ELF-1 (cell line): Measurements from ENCODE around the gene YBX2.
A peak's percentile ranks its signal among the peaks of the same experiment; 100 is the strongest.

Source experiments
- DNase-seq: peaks from one replicate; pipeline ENCODE4 v3.0.0-alpha.2; 2016; ENCODE audit warnings: low read depth, low spot score

The YBX2 gene

DNA sequence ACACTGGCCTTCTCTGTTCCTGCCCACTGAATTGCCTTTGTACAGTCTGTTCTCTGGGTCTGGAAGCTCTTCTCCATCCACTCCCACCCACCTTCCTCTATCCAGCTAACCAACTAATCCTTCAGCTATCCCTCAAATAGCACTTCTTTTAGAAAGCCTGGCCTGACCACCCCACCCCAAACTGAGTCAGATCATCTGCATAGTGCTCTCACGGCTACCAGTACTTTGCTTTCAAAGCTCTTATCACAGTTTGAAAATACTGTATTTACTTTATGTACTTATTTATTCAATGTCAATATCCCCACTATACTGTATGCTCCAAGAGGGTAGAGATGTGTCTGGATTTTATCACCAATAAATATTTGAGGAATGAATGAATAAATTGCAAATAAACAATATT, 27.7 kb downstream of the YBX2 start:
- no peak for DNase-seq

DNA sequence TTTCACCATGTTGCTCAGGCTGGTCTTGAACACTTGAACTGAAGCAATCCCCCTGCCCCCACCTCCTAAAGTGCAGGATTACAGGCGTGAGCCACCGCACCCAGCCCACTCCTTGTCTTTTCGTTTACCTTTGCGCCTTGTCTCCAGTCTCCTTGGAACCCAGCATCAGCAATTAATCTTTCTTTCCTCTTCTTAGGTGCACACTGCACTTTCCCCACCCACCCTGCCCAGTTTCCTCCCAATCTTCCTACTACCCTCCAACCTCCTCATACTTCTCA, 30.7 kb downstream of the YBX2 start:
- DNase-seq = no peak

GRCh38 chr17:7262935-7263800, 31.3 kb downstream of the YBX2 start:
- peak; percentile 89 for DNase-seq

DNA sequence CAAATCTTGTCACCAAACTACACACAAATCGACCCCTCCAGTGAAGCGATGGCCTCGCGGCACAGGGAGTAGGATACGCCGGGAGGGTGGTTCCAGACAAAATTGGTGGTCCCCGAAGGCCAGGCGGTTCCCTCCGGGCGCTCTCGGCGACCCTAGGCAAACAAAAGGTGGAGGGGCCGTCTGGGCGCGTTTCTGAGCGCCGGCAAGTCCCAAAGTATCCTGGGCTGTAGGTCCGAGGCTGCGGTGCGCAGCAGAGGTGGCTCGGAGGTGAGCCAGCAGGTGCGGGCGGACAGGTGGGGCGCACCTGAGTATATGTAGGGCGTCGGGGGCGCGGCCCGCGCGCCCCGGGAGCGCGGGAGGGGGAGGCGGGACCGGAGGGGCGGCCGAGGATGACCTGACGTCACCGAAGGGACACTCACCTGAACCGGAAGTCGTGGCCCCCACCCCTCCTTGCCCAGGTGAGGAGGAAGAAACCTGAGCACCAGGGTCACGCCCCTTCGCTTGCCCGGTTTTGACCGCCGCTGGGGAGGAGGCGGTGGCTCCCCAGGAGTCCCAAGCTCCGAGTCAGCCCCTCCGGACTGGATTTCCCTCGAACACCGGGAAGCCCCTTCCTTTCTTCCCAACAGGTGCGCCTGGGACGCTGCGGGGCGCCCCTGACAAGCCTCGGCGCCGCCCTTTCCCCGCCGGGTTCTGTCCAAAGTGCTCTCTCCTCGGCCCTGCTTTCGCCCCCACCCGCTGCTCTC, 32.1 kb downstream of the YBX2 start, which contains the start of gene CLDN7:
TSS of gene CLDN7 (minus strand) at position 287 of the 743 bp plus-strand sequence. CDS start 435 bp downstream, outside the sequence.
- peak; percentile 89 for DNase-seq

DNA sequence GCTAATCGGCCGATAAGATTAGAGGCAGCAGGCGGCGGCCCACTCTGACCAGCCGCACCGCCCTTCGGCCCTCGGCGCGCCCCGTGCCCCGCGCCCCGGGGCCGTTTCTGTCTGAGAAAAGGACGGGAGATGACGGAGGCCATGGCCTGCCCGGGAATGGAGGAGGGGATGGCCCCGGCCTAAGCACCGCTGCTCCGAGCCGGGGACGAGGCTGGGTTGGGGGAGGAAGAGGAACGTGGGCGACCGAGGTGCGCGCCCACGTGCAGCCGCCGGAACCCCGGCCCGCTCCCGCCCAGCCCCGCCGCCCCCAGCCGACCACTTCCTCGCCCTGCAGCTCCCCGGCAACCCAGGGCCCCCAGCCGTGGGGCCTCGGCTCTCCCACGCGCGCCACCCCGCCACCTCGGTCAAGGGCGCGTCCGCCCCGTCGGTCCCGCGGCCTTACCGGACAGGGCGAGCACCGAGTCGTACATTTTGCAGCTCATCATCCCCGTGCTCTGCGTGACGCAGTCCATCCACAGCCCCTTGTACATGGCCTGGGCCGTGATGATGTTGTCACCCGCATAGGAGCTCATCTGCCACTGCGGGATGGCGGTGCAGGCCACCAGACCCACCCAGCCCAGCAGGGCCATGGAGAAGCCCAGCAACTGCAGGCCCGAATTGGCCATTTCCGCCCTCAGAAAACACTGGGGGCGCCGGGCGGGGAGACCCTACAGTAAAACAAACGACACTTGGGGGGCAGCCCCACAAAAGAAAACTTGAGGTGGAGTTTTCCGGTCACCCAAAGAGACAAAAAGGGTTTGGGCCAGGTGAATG, 32.9 kb downstream of the YBX2 start:
- DNase-seq = peak; percentile 29

DNA sequence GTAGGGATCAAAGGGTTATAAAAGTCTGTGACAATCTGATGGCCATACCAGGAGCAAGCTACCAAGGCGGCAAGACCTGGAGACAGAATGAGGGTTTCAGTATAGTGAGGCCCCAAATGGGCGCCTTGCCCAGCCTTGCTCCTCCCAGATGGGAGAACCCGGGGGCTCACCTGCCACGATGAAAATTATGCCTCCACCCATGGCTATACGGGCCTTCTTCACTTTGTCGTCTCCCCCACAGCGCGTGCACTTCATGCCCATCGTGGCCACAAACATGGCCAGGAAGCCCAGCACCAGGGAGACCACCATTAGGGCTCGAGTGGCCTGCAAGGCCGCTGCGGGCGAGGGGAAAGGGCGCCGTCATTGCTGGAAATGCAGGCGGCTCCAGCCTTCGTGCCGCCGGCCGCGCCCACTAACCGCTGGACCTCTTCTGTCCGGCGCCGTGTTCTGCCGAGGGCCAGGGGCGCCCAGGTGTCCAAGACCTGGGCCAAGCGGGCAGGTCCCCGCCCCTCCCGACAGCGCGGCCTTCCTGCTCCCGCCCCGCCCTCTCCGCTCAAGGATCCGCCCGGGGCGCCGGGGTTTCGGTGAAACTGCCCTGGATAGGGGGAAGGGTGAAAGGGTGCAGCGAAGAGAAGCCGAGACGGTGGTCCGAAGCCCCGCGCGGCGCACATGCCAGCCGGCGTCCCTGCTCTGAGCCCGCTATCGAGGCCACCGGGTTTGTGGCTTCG, 33.6 kb downstream of the YBX2 start:
- peak; percentile 78 for DNase-seq

DNA sequence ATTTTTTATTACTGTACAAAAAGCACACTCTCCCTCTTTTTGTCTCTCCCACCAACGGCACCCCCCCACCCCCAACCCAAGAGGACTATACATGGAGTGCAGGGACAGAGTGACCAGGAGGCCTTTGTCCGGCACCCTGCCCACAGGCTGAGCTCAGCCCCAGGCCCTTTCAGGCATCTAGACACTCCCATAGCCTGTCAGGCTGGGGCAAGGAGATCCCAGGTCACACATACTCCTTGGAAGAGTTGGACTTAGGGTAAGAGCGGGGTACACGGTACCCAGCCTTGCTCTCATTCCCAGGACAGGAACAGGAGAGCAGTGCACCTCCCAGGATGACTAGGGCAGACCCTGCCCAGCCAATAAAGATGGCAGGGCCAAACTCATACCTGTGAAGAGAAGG, 34.3 kb downstream of the YBX2 start:
- no peak for DNase-seq

DNA sequence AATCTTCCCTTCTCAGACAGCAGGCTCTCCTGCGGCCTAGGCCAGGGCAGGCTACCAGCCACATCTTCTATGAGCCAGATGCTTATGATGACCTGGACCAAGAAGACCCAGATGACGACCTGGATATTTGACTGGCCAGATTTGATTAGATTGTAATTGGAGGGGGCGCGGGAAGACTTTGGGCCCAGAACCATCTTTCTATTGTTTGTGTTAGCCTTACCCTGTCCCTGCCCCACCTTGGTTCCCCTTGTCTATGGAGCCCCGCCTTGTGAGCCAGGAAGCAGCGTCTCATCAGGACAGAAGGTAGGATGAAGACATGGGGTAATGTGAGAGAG, 34.9 kb downstream of the YBX2 start:
- DNase-seq = no peak

DNA sequence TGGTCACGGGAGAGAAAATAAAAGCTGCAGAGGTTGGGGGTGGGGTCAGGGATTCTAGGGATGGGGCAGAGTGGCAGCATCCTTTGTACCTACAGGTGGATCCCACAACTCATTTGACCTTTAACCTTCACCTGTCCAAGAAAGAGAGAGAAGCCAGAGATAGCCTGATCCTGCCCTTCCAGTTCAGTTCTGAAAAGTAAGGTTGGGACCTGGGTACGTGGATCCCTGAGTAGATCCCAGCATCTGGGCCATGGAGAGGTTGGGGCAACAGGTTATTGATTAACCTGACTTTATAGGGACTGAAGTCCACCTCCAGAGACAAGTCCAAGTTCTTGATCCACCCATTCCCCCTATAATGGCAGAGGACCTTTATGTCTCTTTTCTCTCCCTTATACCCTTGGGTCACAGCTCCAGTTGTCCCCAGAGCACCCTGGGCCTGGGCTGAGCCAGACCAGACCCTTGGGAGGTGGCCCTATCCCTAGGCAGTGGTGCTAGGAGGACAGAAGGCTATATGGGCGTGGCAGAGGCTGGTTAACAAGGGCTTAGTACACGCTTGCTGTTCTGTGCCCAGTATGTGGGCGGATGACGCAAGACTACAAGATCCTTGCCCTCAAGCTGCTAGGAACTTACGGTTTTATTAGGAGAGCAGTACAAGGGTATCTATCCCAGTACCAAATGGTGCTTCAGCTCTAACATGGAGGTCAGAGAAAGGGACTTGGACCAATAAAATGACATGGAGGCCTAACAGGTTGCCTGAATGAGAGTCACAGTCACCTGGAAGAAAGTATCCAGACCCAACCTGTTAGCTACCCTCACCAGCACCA, 35.5 kb downstream of the YBX2 start:
- no peak for DNase-seq

- DNase-seq = no peak
Observed at GRCh38 chr17:7256766-7257456, 37.5 kb downstream of the YBX2 start.

DNA sequence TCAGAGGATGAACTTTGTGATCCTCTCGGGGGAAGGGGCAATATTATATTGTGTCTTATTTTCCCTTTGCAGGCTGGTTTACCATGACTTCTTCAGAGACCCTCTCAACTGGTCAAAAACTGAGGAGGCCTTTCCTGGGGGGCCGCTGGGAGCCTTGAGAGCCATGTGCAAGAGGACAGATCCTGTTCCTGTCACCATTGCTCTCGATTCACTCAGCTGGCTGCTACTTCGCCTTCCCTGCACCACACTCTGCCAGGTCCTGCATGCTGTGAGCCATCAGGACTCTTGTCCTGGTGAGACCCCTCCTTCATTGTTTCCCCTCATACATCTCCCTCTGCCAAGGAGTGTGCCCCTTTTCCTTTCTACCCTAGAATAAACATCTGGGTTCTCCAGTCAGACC, 39.9 kb downstream of the YBX2 start:
- no peak for DNase-seq

GRCh38 chr17:7253082-7253481, 41.4 kb downstream of the YBX2 start:
- DNase-seq = no peak

GRCh38 chr17:7252176-7253043, 42.0 kb downstream of the YBX2 start, which contains the start of gene ELP5:
TSS of gene ELP5 (plus strand) at chr17:7252215. CDS start at chr17:7252551, 336 bp downstream.
- DNase-seq = peak; percentile 99

GRCh38 chr17:7251661-7252175, 42.7 kb downstream of the YBX2 start, which contains the start of gene CTDNEP1:
TSS of gene CTDNEP1 (minus strand) at chr17:7251734. CDS start at chr17:7251296, 438 bp downstream.
- no peak for DNase-seq

GRCh38 chr17:7250695-7251627, 43.5 kb downstream of the YBX2 start:
- no peak for DNase-seq

GRCh38 chr17:7249830-7250229, 44.6 kb downstream of the YBX2 start:
- DNase-seq = no peak

DNA sequence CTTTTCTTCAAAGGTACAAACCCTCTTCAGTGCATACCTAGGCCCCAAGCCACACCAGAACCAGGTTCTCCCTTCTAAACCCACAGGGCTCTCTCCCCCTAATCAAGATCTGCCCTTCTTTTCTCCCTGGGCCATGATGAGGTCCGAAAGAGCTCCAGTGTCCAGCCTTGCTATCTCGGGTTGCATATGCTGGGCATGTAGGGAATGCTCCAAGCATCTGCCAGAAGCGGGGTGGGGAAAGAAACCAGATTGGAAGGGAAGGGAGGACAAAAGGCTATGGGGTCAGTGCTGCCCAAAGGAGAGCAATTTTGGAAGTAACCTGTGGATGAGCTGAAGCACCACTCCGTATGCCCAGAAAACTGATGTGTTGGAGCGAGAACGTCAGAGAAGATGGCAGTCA, 45.2 kb downstream of the YBX2 start:
- no peak for DNase-seq

DNA sequence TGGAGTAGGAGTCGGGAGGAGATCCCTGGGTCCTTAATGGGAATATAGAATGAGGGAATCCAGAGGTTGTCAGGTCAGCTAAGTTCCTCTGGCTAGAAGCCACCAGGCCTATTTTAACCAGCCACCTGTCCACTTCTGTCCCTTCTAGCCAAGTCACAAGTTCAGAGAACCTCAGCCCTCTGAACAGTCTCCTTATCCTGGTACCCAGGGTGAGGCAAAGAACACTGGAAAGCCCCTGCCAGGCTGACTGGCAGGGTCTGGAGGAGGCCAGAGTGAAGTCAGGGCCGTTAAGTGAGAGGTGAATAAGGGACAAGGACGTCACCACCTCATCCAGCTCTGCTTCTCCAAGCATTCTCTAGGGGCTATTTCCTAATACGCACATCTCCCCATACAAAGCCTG, 45.6 kb downstream of the YBX2 start:
- no peak for DNase-seq
